Liver (tissue), 9 donors: ENCODE results near the gene MRPL40. TPM values are rescaled to one million over a fixed set of nuclear protein-coding genes. Genes with fewer than 3 reads are reported as not detected.

Source experiments
- DNase-seq: peaks from one replicate; pipeline ENCODE4 v3.0.0-alpha.2; 2017; ENCODE audit warnings: low spot score
- H3K27ac ChIP-seq, 2 donors: one replicate each; pipeline ENCODE4 v1.7.0; 2013; ENCODE audit warnings: inconsistent platforms in 2 of 2, low read length in 2 of 2, control low read depth in 1 of 2, low read depth in 1 of 2, mild to moderate bottlenecking in 1 of 2
- H3K27me3 ChIP-seq, 4 donors: one replicate each; pipeline versions ENCODE4 v1.6.1 to v1.7.0; 2013; ENCODE audit warnings: low read length in 3 of 4, inconsistent platforms in 1 of 4, mild to moderate bottlenecking in 1 of 4, moderate library complexity in 1 of 4; ENCODE audit not compliant: control insufficient read depth in 4 of 4, insufficient read depth in 4 of 4
- H3K36me3 ChIP-seq, 4 donors: one replicate each; pipeline versions ENCODE4 v1.6.1 to v1.7.0; 2013; ENCODE audit warnings: low read length in 3 of 4, mild to moderate bottlenecking in 3 of 4, low read depth in 1 of 4, moderate library complexity in 1 of 4; ENCODE audit not compliant: control insufficient read depth in 4 of 4, insufficient read depth in 3 of 4
- H3K4me1 ChIP-seq, 4 donors: one replicate each; pipeline versions ENCODE4 v1.6.1 to v1.7.0; 2013; ENCODE audit warnings: low read length in 3 of 4, mild to moderate bottlenecking in 3 of 4, moderate library complexity in 1 of 4; ENCODE audit not compliant: control insufficient read depth in 4 of 4, insufficient read depth in 4 of 4
- H3K4me3 ChIP-seq, 3 donors: one replicate each; pipeline versions ENCODE4 v1.6.1 to v1.7.0; 2013; ENCODE audit warnings: low read length in 3 of 3, control low read depth in 1 of 3, low read depth in 1 of 3, mild to moderate bottlenecking in 1 of 3
- H3K9ac ChIP-seq, 2 donors: one replicate each; pipeline ENCODE4 v1.7.0; 2013; ENCODE audit warnings: low read length in 2 of 2, mild to moderate bottlenecking in 2 of 2, moderate library complexity in 2 of 2, control low read depth in 1 of 2, low read depth in 1 of 2
- H3K9me3 ChIP-seq, 4 donors: one replicate each; pipeline versions ENCODE4 v1.6.1 to v1.7.0; 2013; ENCODE audit warnings: low read length in 3 of 4; ENCODE audit not compliant: control insufficient read depth in 4 of 4
- EGR1 ChIP-seq, 2 donors: IDR thresholded peaks; 2 replicates each; pipeline ENCODE4 v1.6.1; 2016 to 2018; ENCODE audit warnings: antibody characterized with exemption in 2 of 2, low read depth in 2 of 2
- FOXA2 ChIP-seq: IDR thresholded peaks from 2 replicates; pipeline ENCODE4 v1.6.1; 2016; ENCODE audit warnings: antibody characterized with exemption
- GABPA ChIP-seq, 2 donors: IDR thresholded peaks in 1 of 2; conservative IDR thresholded peaks in 1 of 2; 2 replicates each; pipeline ENCODE4 v1.6.1; 2016; ENCODE audit warnings: antibody characterized with exemption in 2 of 2, mild to moderate bottlenecking in 1 of 2, moderate library complexity in 1 of 2
- HNF4A ChIP-seq, 2 donors: conservative IDR thresholded peaks; 2 replicates each; pipeline ENCODE4 v1.6.1; 2016; ENCODE audit warnings: antibody characterized with exemption in 2 of 2, mild to moderate bottlenecking in 2 of 2
- HNF4G ChIP-seq: IDR thresholded peaks from 2 replicates; pipeline ENCODE4 v1.6.1; 2016; ENCODE audit warnings: antibody characterized with exemption
- NR2F2 ChIP-seq: IDR thresholded peaks from 2 replicates; pipeline ENCODE4 v1.6.1; 2016; ENCODE audit warnings: antibody characterized with exemption
- RAD21 ChIP-seq, 2 donors: IDR thresholded peaks; 2 replicates each; pipeline ENCODE4 v1.6.1; 2016; ENCODE audit warnings: antibody characterized with exemption in 2 of 2, mild to moderate bottlenecking in 2 of 2
- REST ChIP-seq: IDR thresholded peaks from 2 replicates; pipeline ENCODE4 v1.6.1; 2016; ENCODE audit warnings: antibody characterized with exemption, mild to moderate bottlenecking
- RXRA ChIP-seq, 2 donors: IDR thresholded peaks; 2 replicates each; pipeline ENCODE4 v1.6.1; 2017 to 2018; ENCODE audit warnings: antibody characterized with exemption in 2 of 2, mild to moderate bottlenecking in 1 of 2
- SP1 ChIP-seq: IDR thresholded peaks from 2 replicates; pipeline ENCODE4 v1.6.1; 2018; ENCODE audit warnings: antibody characterized with exemption, mild to moderate bottlenecking
- TAF1 ChIP-seq: conservative IDR thresholded peaks from 2 replicates; pipeline ENCODE4 v1.6.1; 2016; ENCODE audit warnings: antibody characterized with exemption, mild to moderate bottlenecking
- YY1 ChIP-seq: IDR thresholded peaks from 2 replicates; pipeline ENCODE4 v1.6.1; 2016; ENCODE audit warnings: antibody characterized with exemption, mild to moderate bottlenecking
- WGBS: extraction: QIAGEN DNeasy Blood & Tissue Kit; methylation state at CpG from one replicate; pipeline ENCODE4 v1.1.7; 2013; 5-methylcytosine and 5-hydroxymethylcytosine counted together
- polyA plus RNA-seq, 2 donors: library from polyadenylated mRNA; stranded (reverse) in 1 of 2; unstranded in 1 of 2; fragments of 200-250 nt in 1 of 2; fragments of >200 nt in 1 of 2; fragmentation: Nextera tagmentation in 1 of 2; extraction: Ambion mirVana in 1 of 2; gene quantifications; one replicate each; pipeline versions ENCODE4 v1.2.1 to v1.2.3, GENCODE V29; 2013 to 2015
- total RNA-seq, 2 donors: library from RNA; depleted of rRNA; stranded (reverse); fragments of >200 nt; gene quantifications; one replicate each; pipeline ENCODE4 v1.2.3, GENCODE V29; 2014
- TF ChIP-seq, protein P1 (sequence below): IDR thresholded peaks from 2 replicates; pipeline ENCODE4 v1.6.1; 2016; ENCODE audit warnings: antibody characterized with exemption
- TF ChIP-seq, protein P2 (sequence below): fragments of 150-350 bp; IDR thresholded peaks from 2 replicates; pipeline ENCODE4 v1.5.1; 2017; ENCODE audit warnings: improper control_type of control experiment, low read depth, low read length; ENCODE audit not compliant: missing input control
- TF ChIP-seq, protein P3 (sequence below): IDR thresholded peaks from 2 replicates; pipeline ENCODE4 v1.6.1; 2016; ENCODE audit warnings: antibody characterized with exemption
- TF ChIP-seq, protein P4 (sequence below): IDR thresholded peaks from 2 replicates; pipeline ENCODE4 v1.6.1; 2016; ENCODE audit warnings: antibody characterized with exemption
- donor health status: healthy.
- donor health status: healthy.
- donor health status: healthy.
- donor health status: healthy.
- donor health status: healthy.

The MRPL40 gene
- total and polyA plus RNA-seq, 4 donors: 11.3 to 52.0 (median 27.7) TPM

GRCh38 chr22:19405133-19405532 lies 27.2 kb upstream of the MRPL40 start:
- 45% methylated on average over 4 of the region's 4 CpGs for WGBS
- H3K9me3 ChIP-seq: no peaks in the 10 kb centered on the region
- no peak for TF ChIP-seq RXRA (IDR thresholded peaks at IDR 0.05)
- TF ChIP-seq HNF4A (conservative IDR thresholded peaks at IDR 0.05): peak in 1 of 2 donors; percentile 10
- no peak overlapping the region for H3K4me3 ChIP-seq
- no peak overlapping the region for H3K9ac ChIP-seq
- no peak for DNase-seq
- H3K4me1 ChIP-seq: peaks cover 0 to 10% (median 6%) of the 10 kb centered on the region in 4 donors
- no peak overlapping the region for H3K27ac ChIP-seq
- no peaks in the 10 kb centered on the region for H3K27me3 ChIP-seq
- H3K36me3 ChIP-seq: peaks cover 9 to 62% (median 39%) of the 10 kb centered on the region in 4 donors

GRCh38 chr22:19405652-19406051 lies 26.7 kb upstream of the MRPL40 start:
- Histone ChIP-seq H3K4me3 (no peak overlapping the region), H3K9ac (no peak overlapping the region), H3K36me3 (peaks cover 11 to 61% (median 36%) of the 10 kb centered on the region in 4 donors), H3K27me3 (no peaks in the 10 kb centered on the region), H3K9me3 (no peaks in the 10 kb centered on the region), H3K27ac (no peak overlapping the region), H3K4me1 (peaks cover 0 to 10% (median 6%) of the 10 kb centered on the region in 4 donors)
- WGBS: 82% methylated on average over 8 of the region's 8 CpGs
- TF ChIP-seq FOXA2 (no peak), EGR1 (IDR thresholded peaks at IDR 0.05; ENCODE audit: low read depth in 2 of 2) (no peak), GABPA (IDR thresholded peaks at IDR 0.05 in 1 of 2, conservative IDR thresholded peaks at IDR 0.05 in 1 of 2) (no peak), TAF1 (no peak), HNF4G (no peak), RAD21 (IDR thresholded peaks at IDR 0.05) (no peak), YY1 (no peak), SP1 (no peak), NR2F2 (no peak), REST (no peak)
- TF ChIP-seq, protein P1, sequence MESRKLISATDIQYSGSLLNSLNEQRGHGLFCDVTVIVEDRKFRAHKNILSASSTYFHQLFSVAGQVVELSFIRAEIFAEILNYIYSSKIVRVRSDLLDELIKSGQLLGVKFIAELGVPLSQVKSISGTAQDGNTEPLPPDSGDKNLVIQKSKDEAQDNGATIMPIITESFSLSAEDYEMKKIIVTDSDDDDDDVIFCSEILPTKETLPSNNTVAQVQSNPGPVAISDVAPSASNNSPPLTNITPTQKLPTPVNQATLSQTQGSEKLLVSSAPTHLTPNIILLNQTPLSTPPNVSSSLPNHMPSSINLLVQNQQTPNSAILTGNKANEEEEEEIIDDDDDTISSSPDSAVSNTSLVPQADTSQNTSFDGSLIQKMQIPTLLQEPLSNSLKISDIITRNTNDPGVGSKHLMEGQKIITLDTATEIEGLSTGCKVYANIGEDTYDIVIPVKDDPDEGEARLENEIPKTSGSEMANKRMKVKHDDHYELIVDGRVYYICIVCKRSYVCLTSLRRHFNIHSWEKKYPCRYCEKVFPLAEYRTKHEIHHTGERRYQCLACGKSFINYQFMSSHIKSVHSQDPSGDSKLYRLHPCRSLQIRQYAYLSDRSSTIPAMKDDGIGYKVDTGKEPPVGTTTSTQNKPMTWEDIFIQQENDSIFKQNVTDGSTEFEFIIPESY: no peak
- TF ChIP-seq, protein P2, sequence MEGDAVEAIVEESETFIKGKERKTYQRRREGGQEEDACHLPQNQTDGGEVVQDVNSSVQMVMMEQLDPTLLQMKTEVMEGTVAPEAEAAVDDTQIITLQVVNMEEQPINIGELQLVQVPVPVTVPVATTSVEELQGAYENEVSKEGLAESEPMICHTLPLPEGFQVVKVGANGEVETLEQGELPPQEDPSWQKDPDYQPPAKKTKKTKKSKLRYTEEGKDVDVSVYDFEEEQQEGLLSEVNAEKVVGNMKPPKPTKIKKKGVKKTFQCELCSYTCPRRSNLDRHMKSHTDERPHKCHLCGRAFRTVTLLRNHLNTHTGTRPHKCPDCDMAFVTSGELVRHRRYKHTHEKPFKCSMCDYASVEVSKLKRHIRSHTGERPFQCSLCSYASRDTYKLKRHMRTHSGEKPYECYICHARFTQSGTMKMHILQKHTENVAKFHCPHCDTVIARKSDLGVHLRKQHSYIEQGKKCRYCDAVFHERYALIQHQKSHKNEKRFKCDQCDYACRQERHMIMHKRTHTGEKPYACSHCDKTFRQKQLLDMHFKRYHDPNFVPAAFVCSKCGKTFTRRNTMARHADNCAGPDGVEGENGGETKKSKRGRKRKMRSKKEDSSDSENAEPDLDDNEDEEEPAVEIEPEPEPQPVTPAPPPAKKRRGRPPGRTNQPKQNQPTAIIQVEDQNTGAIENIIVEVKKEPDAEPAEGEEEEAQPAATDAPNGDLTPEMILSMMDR: no peak
- TF ChIP-seq, protein P3, sequence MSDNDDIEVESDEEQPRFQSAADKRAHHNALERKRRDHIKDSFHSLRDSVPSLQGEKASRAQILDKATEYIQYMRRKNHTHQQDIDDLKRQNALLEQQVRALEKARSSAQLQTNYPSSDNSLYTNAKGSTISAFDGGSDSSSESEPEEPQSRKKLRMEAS: no peak
- TF ChIP-seq, protein P4, sequence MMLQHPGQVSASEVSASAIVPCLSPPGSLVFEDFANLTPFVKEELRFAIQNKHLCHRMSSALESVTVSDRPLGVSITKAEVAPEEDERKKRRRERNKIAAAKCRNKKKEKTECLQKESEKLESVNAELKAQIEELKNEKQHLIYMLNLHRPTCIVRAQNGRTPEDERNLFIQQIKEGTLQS: no peak
- DNase-seq: no peak
